Bronchial epithelial cell (primary cell): ENCODE measurements around the gene AP3B1. TPM values are rescaled to one million over a fixed set of nuclear protein-coding genes. Genes with fewer than 3 reads are reported as not detected.

Source experiments
- DNase-seq: peaks from one replicate; pipeline ENCODE4 v3.0.0-alpha.2; 2010; ENCODE audit warnings: low read depth
- FAIRE-seq: peaks from 2 replicates; lab custom pipeline; 2011; peaks lifted over from hg19 to GRCh38; lab: Jason Lieb, UNC
- H3K27me3 ChIP-seq: 2 replicates; pipeline ENCODE4 v1.5.1; 2011; ENCODE audit warnings: low read length; ENCODE audit not compliant: control insufficient read depth, insufficient read depth
- H3K36me3 ChIP-seq: 2 replicates; pipeline ENCODE4 v1.5.1; 2011; ENCODE audit warnings: low read length; ENCODE audit not compliant: control insufficient read depth, insufficient read depth
- H3K4me3 ChIP-seq: 2 replicates; pipeline ENCODE4 v1.5.1; 2011; ENCODE audit warnings: mild to moderate bottlenecking, low read depth, low read length, control low read depth
- total RNA-seq: library from RNA; depleted of rRNA; stranded (reverse); fragments of >200 nt; gene quantifications from 2 replicates; pipeline ENCODE4 v1.2.1, GENCODE V29; 2014
- TF ChIP-seq, protein P1 (sequence below): IDR thresholded peaks from 2 replicates; pipeline ENCODE4 v1.5.1; 2011; ENCODE audit warnings: mild to moderate bottlenecking, moderate library complexity, low read length, control low read depth, inconsistent platforms; ENCODE audit not compliant: insufficient read depth, severe bottlenecking

Gene AP3B1
- total RNA-seq, 1 donor from 2014 or later, result 27.4 TPM

DNA sequence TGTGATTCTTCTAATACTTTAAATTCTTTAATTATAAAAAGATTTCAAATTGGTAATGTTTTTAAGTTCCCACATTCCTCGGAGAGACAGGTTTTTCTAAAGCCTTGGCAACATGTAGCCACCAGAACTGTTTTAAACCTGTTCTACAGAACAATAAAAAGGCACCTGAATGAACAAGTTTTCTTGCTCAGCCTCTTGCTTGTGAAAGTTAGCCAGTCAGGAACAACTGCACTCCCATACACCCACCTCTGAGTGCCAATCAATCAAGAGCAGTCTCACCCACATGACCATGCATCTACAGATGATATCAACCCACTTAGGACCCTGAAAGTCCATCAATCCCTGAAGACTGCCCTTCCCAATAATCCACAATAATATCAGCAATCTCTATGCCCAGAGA lies 62.3 kb downstream of the AP3B1 start:
- no peaks in the 10 kb centered on the region for H3K27me3 ChIP-seq
- FAIRE-seq (no peak), DNase-seq (peak; percentile 18)
- no peak overlapping the region for H3K4me3 ChIP-seq
- TF ChIP-seq, protein P1, sequence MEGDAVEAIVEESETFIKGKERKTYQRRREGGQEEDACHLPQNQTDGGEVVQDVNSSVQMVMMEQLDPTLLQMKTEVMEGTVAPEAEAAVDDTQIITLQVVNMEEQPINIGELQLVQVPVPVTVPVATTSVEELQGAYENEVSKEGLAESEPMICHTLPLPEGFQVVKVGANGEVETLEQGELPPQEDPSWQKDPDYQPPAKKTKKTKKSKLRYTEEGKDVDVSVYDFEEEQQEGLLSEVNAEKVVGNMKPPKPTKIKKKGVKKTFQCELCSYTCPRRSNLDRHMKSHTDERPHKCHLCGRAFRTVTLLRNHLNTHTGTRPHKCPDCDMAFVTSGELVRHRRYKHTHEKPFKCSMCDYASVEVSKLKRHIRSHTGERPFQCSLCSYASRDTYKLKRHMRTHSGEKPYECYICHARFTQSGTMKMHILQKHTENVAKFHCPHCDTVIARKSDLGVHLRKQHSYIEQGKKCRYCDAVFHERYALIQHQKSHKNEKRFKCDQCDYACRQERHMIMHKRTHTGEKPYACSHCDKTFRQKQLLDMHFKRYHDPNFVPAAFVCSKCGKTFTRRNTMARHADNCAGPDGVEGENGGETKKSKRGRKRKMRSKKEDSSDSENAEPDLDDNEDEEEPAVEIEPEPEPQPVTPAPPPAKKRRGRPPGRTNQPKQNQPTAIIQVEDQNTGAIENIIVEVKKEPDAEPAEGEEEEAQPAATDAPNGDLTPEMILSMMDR, result no peak
- no peaks in the 10 kb centered on the region for H3K36me3 ChIP-seq

DNA sequence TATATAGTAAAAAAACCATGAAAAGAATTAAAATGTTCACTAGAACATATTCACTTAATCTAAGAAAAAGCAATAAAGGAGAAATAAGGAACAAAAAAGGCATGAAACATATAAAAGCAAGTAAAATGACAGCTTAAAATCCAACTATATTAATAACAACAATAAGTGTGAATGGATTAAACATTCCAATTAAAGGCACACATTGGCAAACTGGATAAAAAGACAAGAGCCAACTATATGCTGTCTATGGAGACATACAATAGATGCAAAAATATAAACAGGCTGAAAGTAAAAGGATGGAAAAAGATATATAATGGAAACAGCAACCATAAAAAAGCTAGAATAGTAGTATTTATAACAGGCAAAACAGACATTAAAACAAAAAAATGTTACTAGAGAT lies 70.1 kb downstream of the AP3B1 start:
- no peak for FAIRE-seq
- TF ChIP-seq, protein P1, result no peak
- H3K36me3 ChIP-seq, result no peaks in the 10 kb centered on the region
- DNase-seq, result no peak
- no peaks in the 10 kb centered on the region for H3K27me3 ChIP-seq
- no peak overlapping the region for H3K4me3 ChIP-seq

DNA sequence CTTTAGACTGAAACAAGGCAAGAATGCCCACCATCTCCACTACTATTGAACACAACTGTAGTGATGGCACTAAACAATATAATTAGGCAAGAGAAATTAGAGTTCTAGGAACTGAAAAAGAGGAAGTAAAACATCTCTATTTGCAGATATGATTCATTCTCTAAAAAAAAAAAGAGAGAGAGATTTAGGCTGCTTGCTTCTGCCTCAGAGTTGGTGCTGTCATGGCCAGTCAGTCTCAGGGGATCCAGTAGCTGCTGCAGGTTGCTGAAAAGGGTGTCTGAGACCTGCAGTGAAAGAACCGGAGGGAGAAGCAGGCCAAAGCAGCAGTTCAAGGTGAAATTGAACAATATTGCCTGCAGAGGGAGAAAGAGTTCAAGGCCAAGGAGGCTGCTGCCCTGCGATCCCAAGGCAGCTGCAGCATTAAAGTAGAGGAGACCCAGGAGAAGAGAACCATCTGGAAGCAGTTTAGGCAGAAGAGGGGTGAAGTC lies 72.5 kb downstream of the AP3B1 start:
- FAIRE-seq, result no peak
- TF ChIP-seq, protein P1, result no peak
- peak; percentile 39 for DNase-seq
- Histone ChIP-seq H3K36me3 (no peaks in the 10 kb centered on the region), H3K27me3 (no peaks in the 10 kb centered on the region), H3K4me3 (no peak overlapping the region)

DNA sequence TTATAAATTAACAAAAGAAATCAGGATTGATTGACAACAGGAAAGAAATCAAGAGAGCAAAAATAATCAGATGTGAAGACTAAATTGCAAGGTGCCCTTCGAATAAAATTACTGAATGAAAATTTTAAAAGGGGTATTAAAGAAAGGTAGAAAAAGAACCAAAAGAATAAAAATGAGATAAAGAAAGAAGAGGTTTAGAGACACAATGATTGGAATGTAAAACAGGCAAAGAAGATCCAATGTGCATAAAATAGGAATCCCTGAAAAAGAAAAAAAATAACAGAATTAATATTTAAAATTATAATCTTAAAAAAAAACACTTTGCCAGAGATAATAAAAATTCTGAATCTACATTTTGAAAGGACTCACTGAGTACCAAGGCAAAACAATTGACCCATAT lies 73.0 kb downstream of the AP3B1 start:
- Histone ChIP-seq H3K27me3 (no peaks in the 10 kb centered on the region), H3K36me3 (no peaks in the 10 kb centered on the region), H3K4me3 (no peak overlapping the region)
- no peak for FAIRE-seq
- no peak for DNase-seq
- TF ChIP-seq, protein P1, result no peak

DNA sequence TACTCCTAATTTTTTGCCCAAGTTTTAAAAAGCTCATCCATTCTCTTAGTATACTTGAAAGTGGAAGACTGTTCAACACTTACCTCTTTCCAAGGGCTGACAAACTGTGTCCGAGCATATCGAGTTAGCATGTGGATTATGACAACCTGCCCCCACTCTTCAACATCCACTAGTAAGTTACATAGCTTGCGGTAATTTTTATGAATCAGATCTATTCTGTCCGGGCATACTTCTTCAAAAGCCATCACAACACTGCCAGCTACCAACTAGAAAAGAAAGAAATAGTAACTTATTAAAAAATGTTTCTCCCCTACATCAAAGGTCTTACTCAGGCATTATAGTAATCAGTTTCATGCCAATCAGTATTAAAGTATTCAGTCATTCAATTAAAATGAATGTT lies 78.5 kb downstream of the AP3B1 start:
- no peak for DNase-seq
- no peak for FAIRE-seq
- no peaks in the 10 kb centered on the region for H3K36me3 ChIP-seq
- no peaks in the 10 kb centered on the region for H3K27me3 ChIP-seq
- TF ChIP-seq, protein P1, result no peak
- no peak overlapping the region for H3K4me3 ChIP-seq

DNA sequence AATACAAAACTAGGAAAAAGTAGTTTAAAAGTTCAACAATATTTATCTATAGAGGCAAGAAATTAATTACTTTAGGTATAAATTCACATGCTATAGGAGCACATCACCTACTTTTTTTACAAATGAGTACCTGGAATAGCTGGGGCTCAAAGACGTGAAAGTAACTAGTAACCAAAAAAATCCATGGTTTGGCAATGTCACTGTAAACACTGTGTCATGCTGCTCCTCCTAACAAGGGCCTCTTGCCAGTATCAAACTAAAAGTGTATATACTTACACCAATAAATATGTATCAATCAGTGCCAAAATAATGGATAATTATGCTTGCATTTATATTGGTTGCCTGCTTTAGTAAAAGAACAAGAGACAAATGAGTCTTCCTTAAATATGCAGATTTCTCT lies 78.9 kb downstream of the AP3B1 start:
- Histone ChIP-seq H3K4me3 (no peak overlapping the region), H3K36me3 (no peaks in the 10 kb centered on the region), H3K27me3 (no peaks in the 10 kb centered on the region)
- TF ChIP-seq, protein P1, result no peak
- DNase-seq (no peak), FAIRE-seq (no peak)
